CD8-positive, alpha-beta memory T cell (primary cell): Measurements from ENCODE around the gene NKX2-4. TPM values are rescaled to one million over a fixed set of nuclear protein-coding genes. Genes with fewer than 3 reads are reported as not detected.

Experiments used
- CTCF ChIA-PET: fragments of 350-600 bp; sonication (Branson Sonifier 250); formaldehyde crosslinking; loops from one replicate; lab custom pipeline; 2021; ENCODE audit warnings: antibody characterized with exemption; lab: Charles Lee
- POLR2A ChIA-PET: fragments of 350-600 bp; sonication (Branson Sonifier 250); formaldehyde crosslinking; loops from one replicate; lab custom pipeline; 2021; ENCODE audit warnings: antibody characterized with exemption; lab: Charles Lee
- DNase-seq, 5 donors: peaks; one replicate each; pipeline versions ENCODE4 v3.0.0 to v3.0.0-alpha.2; 2020 to 2022; ENCODE audit warnings: mixed read lengths in 1 of 5
- H3K27ac ChIP-seq: one replicate; pipeline ENCODE4 v1.7.0; 2013; ENCODE audit warnings: low read depth, mild to moderate bottlenecking, low read length, moderate library complexity
- H3K27me3 ChIP-seq: 2 replicates; pipeline ENCODE4 v1.7.0; 2013; ENCODE audit warnings: low read length, mild to moderate bottlenecking; ENCODE audit not compliant: insufficient read depth, poor library complexity, severe bottlenecking
- H3K36me3 ChIP-seq: 2 replicates; pipeline ENCODE4 v1.7.0; 2013; ENCODE audit warnings: mild to moderate bottlenecking, low read length, moderate library complexity; ENCODE audit not compliant: insufficient read depth
- H3K4me1 ChIP-seq: 2 replicates; pipeline ENCODE4 v1.7.0; 2013; ENCODE audit warnings: mild to moderate bottlenecking, low read length, moderate library complexity; ENCODE audit not compliant: insufficient read depth
- H3K4me3 ChIP-seq: 2 replicates; pipeline ENCODE4 v1.7.0; 2013; ENCODE audit warnings: mild to moderate bottlenecking, low read length
- H3K9me3 ChIP-seq: 2 replicates; pipeline ENCODE4 v1.7.0; 2013; ENCODE audit warnings: mild to moderate bottlenecking, low read length
- H3K27ac Mint-ChIP-seq, 8 donors: one replicate each; pipeline ENCODE4 v1.8.0; 2020 to 2021; ENCODE audit warnings: mixed read lengths in 8 of 8, mild to moderate bottlenecking in 6 of 8, inconsistent platforms in 3 of 8, moderate library complexity in 3 of 8
- H3K27me3 Mint-ChIP-seq, 2 donors: one replicate each; pipeline ENCODE4 v1.8.0; 2020 to 2021; ENCODE audit warnings: mixed read lengths in 2 of 2, mild to moderate bottlenecking in 1 of 2, moderate library complexity in 1 of 2
- H3K36me3 Mint-ChIP-seq, 3 donors: one replicate each; pipeline ENCODE4 v1.8.0; 2020 to 2021; ENCODE audit warnings: mixed read lengths in 3 of 3, inconsistent platforms in 1 of 3, mild to moderate bottlenecking in 1 of 3
- H3K4me1 Mint-ChIP-seq, 3 donors: one replicate each; pipeline ENCODE4 v1.8.0; 2020 to 2021; ENCODE audit warnings: mixed read lengths in 3 of 3, inconsistent platforms in 1 of 3, mild to moderate bottlenecking in 1 of 3
- H3K4me3 Mint-ChIP-seq, 7 donors: one replicate each; pipeline ENCODE4 v1.8.0; 2020 to 2021; ENCODE audit warnings: mixed read lengths in 7 of 7, mild to moderate bottlenecking in 6 of 7, moderate library complexity in 4 of 7, inconsistent platforms in 2 of 7
- H3K9me3 Mint-ChIP-seq, 5 donors: one replicate each; pipeline ENCODE4 v1.8.0; 2020 to 2022; ENCODE audit warnings: mixed read lengths in 5 of 5, mild to moderate bottlenecking in 3 of 5, moderate library complexity in 2 of 5, inconsistent platforms in 1 of 5
- polyA plus RNA-seq: library from polyadenylated mRNA; unstranded; fragments of 300-500 nt; fragmentation: Illumina TruSeq; gene quantifications from one replicate; pipeline ENCODE4 v1.2.3, GENCODE V29; 2021
- total RNA-seq, 2 experiments: library from RNA; stranded (reverse); gene quantifications; one replicate each; pipeline ENCODE4 v1.2.3, GENCODE V29; 2021

The NKX2-4 gene
- total and polyA plus RNA-seq, 3 experiments from 2014 or later: not detected

DNA sequence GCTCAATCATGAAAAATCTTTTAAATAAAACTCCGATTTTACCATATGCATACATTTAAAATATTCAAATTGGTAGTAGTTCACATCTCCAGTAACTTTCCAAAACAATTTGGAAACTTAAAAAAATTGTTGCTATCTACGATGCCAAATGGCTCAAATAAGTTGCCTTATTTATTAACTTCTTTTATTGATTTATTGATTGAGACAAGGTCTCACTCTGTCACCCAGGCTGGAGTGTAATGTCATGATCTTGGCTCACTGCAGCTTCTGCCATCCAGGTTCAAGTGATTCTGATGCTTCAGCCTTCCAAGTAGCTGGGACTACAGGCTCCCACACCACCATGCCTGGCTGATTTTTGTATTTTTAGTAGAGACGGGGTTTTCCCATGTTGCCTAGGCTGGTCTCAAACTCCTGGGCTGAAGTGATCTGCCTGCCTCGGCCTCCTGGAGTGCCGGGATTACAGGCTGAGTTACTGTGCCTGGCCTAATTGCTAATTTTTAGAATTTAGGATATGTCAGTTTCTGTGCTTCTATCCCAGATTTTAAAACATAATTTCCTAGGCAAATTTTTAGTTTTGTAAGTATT is 12.9 kb downstream of the NKX2-4 start:
- H3K27ac ChIP-seq: no peak overlapping the region
- H3K4me1 ChIP-seq: no peaks in the 10 kb centered on the region
- CTCF ChIA-PET: no interaction called here
- POLR2A ChIA-PET: no interaction called here
- Mint-ChIP-seq H3K4me3 (no peak overlapping the region), H3K27me3 (no peaks in the 10 kb centered on the region), H3K4me1 (no peaks in the 10 kb centered on the region), H3K9me3 (no peaks in the 10 kb centered on the region), H3K36me3 (peaks cover 10 to 89% (median 23%) of the 10 kb centered on the region in 3 donors), H3K27ac (no peak overlapping the region)
- peaks cover 44% of the 10 kb centered on the region for H3K36me3 ChIP-seq
- no peaks in the 10 kb centered on the region for H3K9me3 ChIP-seq
- no peak for DNase-seq
- H3K27me3 ChIP-seq: no peaks in the 10 kb centered on the region
- H3K4me3 ChIP-seq: no peak overlapping the region

DNA sequence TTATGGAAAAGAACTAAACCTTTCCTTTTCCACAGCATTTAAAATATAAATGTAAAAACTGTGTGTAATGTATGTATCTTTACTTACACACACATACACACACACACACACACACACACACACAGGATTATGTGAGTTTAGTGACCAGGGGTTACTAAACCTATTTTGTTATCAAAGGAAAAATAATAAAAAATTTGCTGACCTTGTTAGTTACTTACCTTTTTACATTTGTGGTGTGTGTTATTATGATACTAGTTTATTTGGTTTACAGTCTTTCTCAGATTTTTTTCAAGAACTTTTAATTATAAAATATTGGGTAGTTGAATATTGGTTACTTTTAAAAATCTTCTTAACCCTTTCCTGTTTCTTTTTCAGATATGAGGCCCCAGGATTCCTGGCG is 15.7 kb downstream of the NKX2-4 start:
- H3K36me3 ChIP-seq: peaks cover 37% of the 10 kb centered on the region
- ChIA-PET POLR2A (no interaction called here), CTCF (no interaction called here)

DNA sequence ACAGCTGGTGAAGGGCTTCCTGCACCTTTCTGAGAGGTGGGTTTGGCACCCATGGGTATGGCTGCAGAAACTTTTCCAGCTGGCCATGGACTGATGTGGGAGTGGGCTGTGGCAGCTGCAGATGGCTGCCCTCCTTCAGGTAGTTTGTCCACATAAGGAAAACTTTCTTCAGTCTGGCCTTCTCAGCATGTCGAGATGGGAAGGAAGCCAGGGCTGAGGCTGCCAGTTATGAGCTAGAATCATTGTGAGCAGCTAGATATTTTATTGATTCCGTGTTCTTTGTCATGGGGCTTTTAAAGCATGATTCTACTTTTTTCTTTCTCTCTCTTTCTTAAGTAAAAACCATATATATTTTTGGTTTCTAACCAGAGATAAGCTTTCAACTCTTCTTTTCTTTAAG is 16.6 kb downstream of the NKX2-4 start:
- CTCF ChIA-PET: no interaction called here
- no peak for DNase-seq

More for the DNA sequence above, 15.7 kb downstream of the NKX2-4 start:
- Histone ChIP-seq H3K4me1 (no peaks in the 10 kb centered on the region), H3K9me3 (no peaks in the 10 kb centered on the region), H3K4me3 (no peak overlapping the region), H3K27me3 (no peaks in the 10 kb centered on the region), H3K27ac (no peak overlapping the region)
- H3K4me3 Mint-ChIP-seq: no peak overlapping the region
- no peak for DNase-seq
- H3K27me3 Mint-ChIP-seq: no peaks in the 10 kb centered on the region
- peaks cover 12 to 89% (median 22%) of the 10 kb centered on the region in 3 donors for H3K36me3 Mint-ChIP-seq
- no peaks in the 10 kb centered on the region for H3K9me3 Mint-ChIP-seq
- H3K4me1 Mint-ChIP-seq: peaks cover 3 to 7% (median 5%) of the 10 kb centered on the region in 3 donors
- H3K27ac Mint-ChIP-seq: no peak overlapping the region

DNA sequence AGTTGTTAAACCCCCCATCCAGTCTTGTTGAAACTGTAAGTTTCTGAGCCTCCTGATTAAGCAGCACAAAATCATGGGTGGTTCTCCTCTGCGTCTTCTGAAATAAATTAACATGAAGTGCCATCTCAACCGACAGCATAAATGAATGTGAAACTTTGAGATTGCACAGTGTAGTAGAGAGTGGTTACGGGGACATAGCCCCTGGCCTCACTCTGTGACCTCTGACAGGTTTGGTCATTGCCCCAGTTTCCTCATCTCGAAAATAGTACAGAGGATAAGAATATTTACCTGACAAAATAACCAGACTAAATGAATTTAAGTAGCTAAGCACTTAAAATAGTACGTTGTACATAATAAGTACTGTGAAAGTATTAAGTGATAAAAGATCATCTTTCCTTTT is 19.1 kb downstream of the NKX2-4 start:
- no peak overlapping the region for H3K4me3 ChIP-seq
- Mint-ChIP-seq H3K9me3 (no peaks in the 10 kb centered on the region), H3K4me1 (peaks cover 13 to 22% (median 22%) of the 10 kb centered on the region in 3 donors), H3K27me3 (no peaks in the 10 kb centered on the region), H3K4me3 (no peak overlapping the region), H3K36me3 (peaks cover 9 to 76% (median 17%) of the 10 kb centered on the region in 3 donors), H3K27ac (no peak overlapping the region)
- H3K4me1 ChIP-seq: no peaks in the 10 kb centered on the region
- no peaks in the 10 kb centered on the region for H3K9me3 ChIP-seq
- CTCF ChIA-PET: no interaction called here
- H3K27me3 ChIP-seq: no peaks in the 10 kb centered on the region
- POLR2A ChIA-PET: no interaction called here
- DNase-seq: no peak
- peaks cover 21% of the 10 kb centered on the region for H3K36me3 ChIP-seq
- H3K27ac ChIP-seq: no peak overlapping the region

More for the DNA sequence above, 16.6 kb downstream of the NKX2-4 start:
- Mint-ChIP-seq H3K9me3 (no peaks in the 10 kb centered on the region), H3K4me1 (peaks cover 3 to 10% (median 9%) of the 10 kb centered on the region in 3 donors), H3K27me3 (no peaks in the 10 kb centered on the region), H3K27ac (peak overlapping the region in 1 of 8 donors; percentile 11), H3K4me3 (no peak overlapping the region), H3K36me3 (peaks cover 15 to 85% (median 23%) of the 10 kb centered on the region in 3 donors)
- Histone ChIP-seq H3K27me3 (no peaks in the 10 kb centered on the region), H3K4me1 (no peaks in the 10 kb centered on the region), H3K9me3 (no peaks in the 10 kb centered on the region), H3K4me3 (no peak overlapping the region), H3K27ac (no peak overlapping the region), H3K36me3 (peaks cover 31% of the 10 kb centered on the region)
- POLR2A ChIA-PET: no interaction called here

DNA sequence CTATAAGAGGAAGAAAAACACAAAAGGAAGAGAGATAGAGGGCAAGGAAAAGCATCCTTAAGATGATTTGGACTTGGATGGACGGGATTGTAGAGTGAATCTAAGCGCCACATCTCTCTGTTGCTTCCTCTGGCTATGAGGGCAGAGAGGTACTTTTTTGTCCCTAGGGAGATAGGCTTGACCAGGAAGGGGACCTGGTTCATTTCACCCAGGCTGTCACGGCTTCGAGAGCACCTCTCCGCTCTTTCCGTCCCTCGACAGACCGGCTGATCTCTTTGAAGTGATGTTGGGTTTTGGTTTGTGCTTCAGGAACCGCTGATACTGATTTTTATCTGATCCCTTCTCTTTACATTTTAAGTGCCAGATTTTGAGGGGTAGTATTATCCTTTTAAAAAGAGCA is 19.6 kb downstream of the NKX2-4 start:
- Mint-ChIP-seq H3K36me3 (peaks cover 9 to 76% (median 16%) of the 10 kb centered on the region in 3 donors), H3K9me3 (no peaks in the 10 kb centered on the region), H3K4me1 (peaks cover 14 to 25% (median 22%) of the 10 kb centered on the region in 3 donors), H3K4me3 (no peak overlapping the region), H3K27me3 (no peaks in the 10 kb centered on the region), H3K27ac (peak overlapping the region in 1 of 8 donors; percentile 48)
- H3K27me3 ChIP-seq: no peaks in the 10 kb centered on the region
- no peak overlapping the region for H3K4me3 ChIP-seq
- CTCF ChIA-PET: interaction anchor here (0.9 kb wide), 1 partner anchor 142 kb away, joined by 3 read pairs; no protein-coding TSS in a partner anchor
- no peak for DNase-seq
- H3K4me1 ChIP-seq: no peaks in the 10 kb centered on the region
- H3K9me3 ChIP-seq: no peaks in the 10 kb centered on the region
- H3K27ac ChIP-seq: no peak overlapping the region
- POLR2A ChIA-PET: no interaction called here
- H3K36me3 ChIP-seq: peaks cover 18% of the 10 kb centered on the region

DNA sequence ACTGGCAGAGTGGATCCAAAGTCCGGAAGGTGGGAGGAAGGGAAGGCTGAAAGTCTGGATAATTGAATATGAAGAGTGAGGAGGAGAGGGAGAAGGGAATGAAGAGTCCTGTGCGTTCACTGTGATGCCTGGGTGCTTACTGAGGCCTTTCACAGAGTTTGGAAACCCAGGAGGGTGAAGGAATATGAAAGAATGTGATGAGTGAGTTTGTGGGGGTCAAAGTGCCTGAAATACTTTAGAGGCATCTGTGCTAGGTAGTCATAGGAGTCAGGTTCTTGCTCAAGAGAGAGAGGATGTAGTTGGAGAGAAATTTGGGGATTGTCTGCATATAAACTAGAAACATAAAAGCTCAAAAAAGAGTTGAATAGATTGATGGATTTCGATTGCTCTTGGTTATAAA is 20.7 kb downstream of the NKX2-4 start:
- ChIA-PET POLR2A (no interaction called here), CTCF (interaction anchor here (0.7 to 0.9 kb wide), 2 partner anchors 129 to 140 kb away, joined by 3 read pairs; no protein-coding TSS in a partner anchor)
- Mint-ChIP-seq H3K27me3 (no peaks in the 10 kb centered on the region), H3K4me1 (peaks cover 17 to 31% (median 25%) of the 10 kb centered on the region in 3 donors), H3K27ac (peak overlapping the region in 1 of 8 donors; percentile 58), H3K4me3 (no peak overlapping the region), H3K36me3 (peaks cover 9 to 74% (median 21%) of the 10 kb centered on the region in 3 donors), H3K9me3 (no peaks in the 10 kb centered on the region)
- Histone ChIP-seq H3K27me3 (no peaks in the 10 kb centered on the region), H3K36me3 (peaks cover 13% of the 10 kb centered on the region), H3K27ac (no peak overlapping the region), H3K9me3 (no peaks in the 10 kb centered on the region), H3K4me3 (no peak overlapping the region), H3K4me1 (no peaks in the 10 kb centered on the region)
- DNase-seq: no peak

DNA sequence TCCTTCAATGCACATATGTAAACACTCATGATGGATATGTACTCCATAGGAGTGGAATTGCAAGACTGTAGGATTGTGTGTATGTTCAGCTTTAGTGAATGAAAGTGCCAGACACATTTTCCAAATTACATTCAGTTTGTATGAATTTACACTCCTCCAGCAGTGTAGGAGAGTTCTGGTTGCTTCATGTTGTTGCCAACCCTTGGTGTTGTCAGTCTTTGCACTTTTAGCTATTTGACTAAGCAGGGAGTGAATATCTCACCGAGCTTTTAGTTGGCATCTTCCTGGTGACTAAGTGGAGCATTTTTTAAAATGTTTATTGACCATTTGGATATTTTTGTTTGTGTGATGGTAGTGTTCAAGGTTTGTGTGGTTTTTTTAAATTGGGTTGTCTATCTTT is 23.9 kb downstream of the NKX2-4 start:
- Mint-ChIP-seq H3K4me1 (peaks cover 18 to 36% (median 27%) of the 10 kb centered on the region in 3 donors), H3K27ac (no peak overlapping the region), H3K4me3 (no peak overlapping the region), H3K36me3 (peaks cover 5 to 72% (median 20%) of the 10 kb centered on the region in 3 donors), H3K27me3 (no peaks in the 10 kb centered on the region), H3K9me3 (no peaks in the 10 kb centered on the region)
- Histone ChIP-seq H3K4me1 (no peaks in the 10 kb centered on the region), H3K9me3 (no peaks in the 10 kb centered on the region), H3K27ac (no peak overlapping the region), H3K4me3 (no peak overlapping the region), H3K36me3 (peaks cover 21% of the 10 kb centered on the region), H3K27me3 (no peaks in the 10 kb centered on the region)
- CTCF ChIA-PET: no interaction called here
- POLR2A ChIA-PET: no interaction called here
- no peak for DNase-seq

DNA sequence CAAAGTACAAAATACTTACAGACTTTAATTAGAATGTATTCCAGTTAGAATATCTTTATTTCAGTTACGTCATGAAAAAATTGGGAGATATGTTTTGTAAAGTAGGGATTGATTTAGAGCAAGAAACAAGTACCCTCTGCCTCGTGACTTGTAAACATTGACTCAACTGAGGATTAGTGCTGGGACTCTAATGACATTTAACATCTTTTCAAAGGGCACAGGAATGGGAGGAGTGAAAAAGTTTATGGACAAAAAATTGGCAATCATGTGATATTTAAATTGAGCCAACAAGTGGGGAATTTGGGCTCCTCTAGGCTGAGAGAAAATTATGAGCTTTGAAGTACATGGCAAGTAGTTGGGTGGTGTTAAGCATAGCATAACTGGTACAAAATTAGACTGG is 25.3 kb downstream of the NKX2-4 start:
- ChIA-PET CTCF (no interaction called here), POLR2A (no interaction called here)
- no peak for DNase-seq
- H3K27ac ChIP-seq: no peak overlapping the region
- Mint-ChIP-seq H3K27me3 (no peaks in the 10 kb centered on the region), H3K27ac (peak overlapping the region in 1 of 8 donors; percentile 2), H3K4me1 (peaks cover 18 to 34% (median 22%) of the 10 kb centered on the region in 3 donors), H3K9me3 (no peaks in the 10 kb centered on the region), H3K36me3 (peaks cover 5 to 72% (median 24%) of the 10 kb centered on the region in 3 donors), H3K4me3 (no peak overlapping the region)
- H3K4me1 ChIP-seq: no peaks in the 10 kb centered on the region
- H3K9me3 ChIP-seq: no peaks in the 10 kb centered on the region
- peaks cover 11% of the 10 kb centered on the region for H3K36me3 ChIP-seq
- no peak overlapping the region for H3K4me3 ChIP-seq
- no peaks in the 10 kb centered on the region for H3K27me3 ChIP-seq
